ENCODE results near the gene CSAD.
"Not testable (repeated sequence)": the region's sequence is repeated elsewhere in the genome, so short reads cannot be mapped to it uniquely, and the experiment has no call there.

DNA sequence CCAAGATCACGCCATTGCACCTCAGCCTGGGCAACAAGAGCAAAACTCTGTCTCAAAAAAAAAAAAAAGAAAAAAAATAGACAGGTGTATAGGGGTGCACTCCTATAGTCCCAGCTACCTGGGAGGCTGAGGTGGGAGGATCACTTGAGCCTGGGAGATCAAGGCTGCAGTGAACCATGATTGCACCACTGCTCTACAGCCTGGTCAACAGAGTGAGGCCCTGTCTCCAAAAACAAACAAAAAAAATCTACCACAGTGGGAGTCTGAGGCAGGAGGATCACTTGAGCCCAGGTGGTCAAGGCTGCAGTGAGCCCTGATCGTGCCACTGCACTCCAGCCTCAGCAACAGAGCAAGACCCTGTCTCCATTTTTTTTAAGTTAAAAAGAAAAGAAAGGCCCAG is 17.7 kb downstream of the CSAD start:
- TF ChIP-seq, protein P1, sequence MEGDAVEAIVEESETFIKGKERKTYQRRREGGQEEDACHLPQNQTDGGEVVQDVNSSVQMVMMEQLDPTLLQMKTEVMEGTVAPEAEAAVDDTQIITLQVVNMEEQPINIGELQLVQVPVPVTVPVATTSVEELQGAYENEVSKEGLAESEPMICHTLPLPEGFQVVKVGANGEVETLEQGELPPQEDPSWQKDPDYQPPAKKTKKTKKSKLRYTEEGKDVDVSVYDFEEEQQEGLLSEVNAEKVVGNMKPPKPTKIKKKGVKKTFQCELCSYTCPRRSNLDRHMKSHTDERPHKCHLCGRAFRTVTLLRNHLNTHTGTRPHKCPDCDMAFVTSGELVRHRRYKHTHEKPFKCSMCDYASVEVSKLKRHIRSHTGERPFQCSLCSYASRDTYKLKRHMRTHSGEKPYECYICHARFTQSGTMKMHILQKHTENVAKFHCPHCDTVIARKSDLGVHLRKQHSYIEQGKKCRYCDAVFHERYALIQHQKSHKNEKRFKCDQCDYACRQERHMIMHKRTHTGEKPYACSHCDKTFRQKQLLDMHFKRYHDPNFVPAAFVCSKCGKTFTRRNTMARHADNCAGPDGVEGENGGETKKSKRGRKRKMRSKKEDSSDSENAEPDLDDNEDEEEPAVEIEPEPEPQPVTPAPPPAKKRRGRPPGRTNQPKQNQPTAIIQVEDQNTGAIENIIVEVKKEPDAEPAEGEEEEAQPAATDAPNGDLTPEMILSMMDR (IDR thresholded peaks at IDR 0.05) = not testable (repeated sequence)
- TF ChIP-seq TEAD1 (CRISPR knock-in tag; IDR thresholded peaks at IDR 0.05); GABPB1 (CRISPR knock-in tag; IDR thresholded peaks at IDR 0.05); SMAD4 (CRISPR knock-in tag; IDR thresholded peaks at IDR 0.05); CBFB (CRISPR knock-in tag; IDR thresholded peaks at IDR 0.05; ENCODE audit: low read depth); JUN (CRISPR knock-in tag; IDR thresholded peaks at IDR 0.05); CREM (CRISPR knock-in tag; IDR thresholded peaks at IDR 0.05); MYBL2 (CRISPR knock-in tag; IDR thresholded peaks at IDR 0.05); ZNF219 (CRISPR knock-in tag; IDR thresholded peaks at IDR 0.05; ENCODE audit: borderline replicate concordance): not testable (repeated sequence)
- TF ChIP-seq, protein P2, sequence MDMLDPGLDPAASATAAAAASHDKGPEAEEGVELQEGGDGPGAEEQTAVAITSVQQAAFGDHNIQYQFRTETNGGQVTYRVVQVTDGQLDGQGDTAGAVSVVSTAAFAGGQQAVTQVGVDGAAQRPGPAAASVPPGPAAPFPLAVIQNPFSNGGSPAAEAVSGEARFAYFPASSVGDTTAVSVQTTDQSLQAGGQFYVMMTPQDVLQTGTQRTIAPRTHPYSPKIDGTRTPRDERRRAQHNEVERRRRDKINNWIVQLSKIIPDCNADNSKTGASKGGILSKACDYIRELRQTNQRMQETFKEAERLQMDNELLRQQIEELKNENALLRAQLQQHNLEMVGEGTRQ (CRISPR knock-in tag; IDR thresholded peaks at IDR 0.05) = not testable (repeated sequence)
- TF ChIP-seq, protein P3, sequence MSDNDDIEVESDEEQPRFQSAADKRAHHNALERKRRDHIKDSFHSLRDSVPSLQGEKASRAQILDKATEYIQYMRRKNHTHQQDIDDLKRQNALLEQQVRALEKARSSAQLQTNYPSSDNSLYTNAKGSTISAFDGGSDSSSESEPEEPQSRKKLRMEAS (CRISPR knock-in tag; IDR thresholded peaks at IDR 0.05) = not testable (repeated sequence)

Measured in WTC11 (cell line).